HL-60 (cell line): ENCODE results near the gene PLA2G4B.

Source experiments
- GABPA ChIP-seq: IDR thresholded peaks from 2 replicates; pipeline ENCODE4 v1.6.1; 2012; ENCODE audit warnings: low read depth
- POLR2AphosphoS5 ChIP-seq: IDR thresholded peaks from 2 replicates; pipeline ENCODE4 v1.6.1; 2012; ENCODE audit warnings: low read depth
- TF ChIP-seq, protein P1 (sequence below): IDR thresholded peaks from one replicate; pipeline ENCODE4 v1.5.1; 2011; ENCODE audit warnings: low read length, control low read depth, inconsistent platforms; ENCODE audit not compliant: insufficient read depth
- TF ChIP-seq, protein P2 (sequence below): IDR thresholded peaks from 2 replicates; pipeline ENCODE4 v1.6.1; 2012; ENCODE audit warnings: low read depth; ENCODE audit not compliant: insufficient replicate concordance

DNA sequence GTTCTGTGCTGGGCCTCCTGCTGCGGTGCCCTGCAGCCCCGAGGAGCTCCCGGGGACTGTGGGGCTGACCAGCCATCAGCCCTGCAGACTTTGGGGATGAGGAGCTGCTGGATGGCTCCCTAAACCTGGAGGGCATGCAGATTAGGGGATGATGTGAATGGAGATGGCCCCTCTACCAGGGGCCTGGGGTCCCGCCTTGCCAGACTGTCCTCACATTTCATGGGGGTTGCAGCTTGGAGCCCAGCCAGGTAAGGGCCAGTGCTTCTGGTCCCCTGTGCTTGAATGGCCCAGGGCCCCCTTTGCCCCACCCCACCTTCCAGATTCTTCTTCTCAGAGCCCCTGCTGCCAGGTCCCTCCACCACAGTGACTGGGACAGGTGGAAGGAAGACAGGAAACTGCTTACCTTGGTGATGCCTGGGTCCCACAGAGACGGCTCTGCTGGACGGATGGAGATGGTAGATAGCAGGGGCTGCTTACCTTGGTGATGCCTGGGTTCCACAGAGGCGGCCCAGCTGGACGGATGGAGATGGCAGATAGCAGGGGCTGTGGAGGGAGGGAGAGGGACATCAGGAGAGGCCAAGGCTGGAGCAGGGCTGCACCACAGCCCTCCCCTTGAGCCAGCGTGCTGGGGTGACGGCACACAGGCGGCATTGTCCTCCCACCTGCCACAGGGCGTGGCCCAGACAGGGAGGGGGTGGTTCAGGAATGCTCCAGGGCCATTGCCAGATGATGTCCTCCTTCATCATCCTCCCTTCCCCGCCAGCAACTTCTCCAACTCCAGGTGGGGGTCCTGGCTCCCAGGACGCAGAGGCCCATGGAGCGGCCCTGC, 55.0 kb downstream of the PLA2G4B start, which contains the start of gene SPTBN5:
- no peak for TF ChIP-seq POLR2AphosphoS5
- TF ChIP-seq, protein P1, sequence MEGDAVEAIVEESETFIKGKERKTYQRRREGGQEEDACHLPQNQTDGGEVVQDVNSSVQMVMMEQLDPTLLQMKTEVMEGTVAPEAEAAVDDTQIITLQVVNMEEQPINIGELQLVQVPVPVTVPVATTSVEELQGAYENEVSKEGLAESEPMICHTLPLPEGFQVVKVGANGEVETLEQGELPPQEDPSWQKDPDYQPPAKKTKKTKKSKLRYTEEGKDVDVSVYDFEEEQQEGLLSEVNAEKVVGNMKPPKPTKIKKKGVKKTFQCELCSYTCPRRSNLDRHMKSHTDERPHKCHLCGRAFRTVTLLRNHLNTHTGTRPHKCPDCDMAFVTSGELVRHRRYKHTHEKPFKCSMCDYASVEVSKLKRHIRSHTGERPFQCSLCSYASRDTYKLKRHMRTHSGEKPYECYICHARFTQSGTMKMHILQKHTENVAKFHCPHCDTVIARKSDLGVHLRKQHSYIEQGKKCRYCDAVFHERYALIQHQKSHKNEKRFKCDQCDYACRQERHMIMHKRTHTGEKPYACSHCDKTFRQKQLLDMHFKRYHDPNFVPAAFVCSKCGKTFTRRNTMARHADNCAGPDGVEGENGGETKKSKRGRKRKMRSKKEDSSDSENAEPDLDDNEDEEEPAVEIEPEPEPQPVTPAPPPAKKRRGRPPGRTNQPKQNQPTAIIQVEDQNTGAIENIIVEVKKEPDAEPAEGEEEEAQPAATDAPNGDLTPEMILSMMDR: no peak
- no peak for TF ChIP-seq GABPA
- TF ChIP-seq, protein P2, sequence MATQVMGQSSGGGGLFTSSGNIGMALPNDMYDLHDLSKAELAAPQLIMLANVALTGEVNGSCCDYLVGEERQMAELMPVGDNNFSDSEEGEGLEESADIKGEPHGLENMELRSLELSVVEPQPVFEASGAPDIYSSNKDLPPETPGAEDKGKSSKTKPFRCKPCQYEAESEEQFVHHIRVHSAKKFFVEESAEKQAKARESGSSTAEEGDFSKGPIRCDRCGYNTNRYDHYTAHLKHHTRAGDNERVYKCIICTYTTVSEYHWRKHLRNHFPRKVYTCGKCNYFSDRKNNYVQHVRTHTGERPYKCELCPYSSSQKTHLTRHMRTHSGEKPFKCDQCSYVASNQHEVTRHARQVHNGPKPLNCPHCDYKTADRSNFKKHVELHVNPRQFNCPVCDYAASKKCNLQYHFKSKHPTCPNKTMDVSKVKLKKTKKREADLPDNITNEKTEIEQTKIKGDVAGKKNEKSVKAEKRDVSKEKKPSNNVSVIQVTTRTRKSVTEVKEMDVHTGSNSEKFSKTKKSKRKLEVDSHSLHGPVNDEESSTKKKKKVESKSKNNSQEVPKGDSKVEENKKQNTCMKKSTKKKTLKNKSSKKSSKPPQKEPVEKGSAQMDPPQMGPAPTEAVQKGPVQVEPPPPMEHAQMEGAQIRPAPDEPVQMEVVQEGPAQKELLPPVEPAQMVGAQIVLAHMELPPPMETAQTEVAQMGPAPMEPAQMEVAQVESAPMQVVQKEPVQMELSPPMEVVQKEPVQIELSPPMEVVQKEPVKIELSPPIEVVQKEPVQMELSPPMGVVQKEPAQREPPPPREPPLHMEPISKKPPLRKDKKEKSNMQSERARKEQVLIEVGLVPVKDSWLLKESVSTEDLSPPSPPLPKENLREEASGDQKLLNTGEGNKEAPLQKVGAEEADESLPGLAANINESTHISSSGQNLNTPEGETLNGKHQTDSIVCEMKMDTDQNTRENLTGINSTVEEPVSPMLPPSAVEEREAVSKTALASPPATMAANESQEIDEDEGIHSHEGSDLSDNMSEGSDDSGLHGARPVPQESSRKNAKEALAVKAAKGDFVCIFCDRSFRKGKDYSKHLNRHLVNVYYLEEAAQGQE: no peak
